ENCODE data around the gene PITRM1.

The PITRM1 gene

DNA sequence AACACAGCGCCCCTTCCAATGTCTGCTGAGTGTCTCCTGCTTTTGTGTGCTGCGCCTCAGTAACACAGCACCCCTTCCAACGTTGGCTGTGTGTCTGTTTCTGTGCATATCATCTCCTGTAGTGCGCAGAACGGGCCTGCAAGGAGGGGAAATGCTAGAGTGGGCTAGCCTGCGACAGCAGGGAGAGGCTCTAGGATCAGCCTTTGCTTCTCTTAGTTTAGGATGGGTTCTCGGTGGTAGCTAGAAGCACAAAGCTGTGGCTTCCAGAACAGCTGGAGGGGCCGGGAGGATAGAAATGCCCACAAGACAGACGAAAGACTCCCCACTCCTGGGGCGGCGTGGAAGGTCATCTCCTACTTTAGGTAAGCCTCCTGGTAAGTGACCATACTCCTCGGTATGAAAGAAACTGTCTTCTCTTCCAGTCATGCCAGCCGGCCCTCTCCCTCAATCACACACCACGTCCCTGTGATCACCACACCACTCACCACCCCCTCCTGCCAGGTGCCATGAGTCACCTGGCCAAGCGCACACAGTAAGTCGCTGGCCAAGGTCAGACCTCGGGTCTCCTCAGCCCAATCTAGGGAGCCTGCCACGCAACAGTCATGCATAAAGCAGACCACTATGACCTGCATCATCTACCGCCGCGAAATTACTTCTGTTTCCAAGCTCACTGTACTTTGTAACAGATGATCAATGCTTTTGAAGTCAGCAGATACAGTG lies 4.8 kb downstream of the PITRM1 start:
- in situ Hi-C loops (cut with HindIII; ENCODE audit: low sequenced_read_pairs), result no loop called here
- TF ChIP-seq, protein P1, sequence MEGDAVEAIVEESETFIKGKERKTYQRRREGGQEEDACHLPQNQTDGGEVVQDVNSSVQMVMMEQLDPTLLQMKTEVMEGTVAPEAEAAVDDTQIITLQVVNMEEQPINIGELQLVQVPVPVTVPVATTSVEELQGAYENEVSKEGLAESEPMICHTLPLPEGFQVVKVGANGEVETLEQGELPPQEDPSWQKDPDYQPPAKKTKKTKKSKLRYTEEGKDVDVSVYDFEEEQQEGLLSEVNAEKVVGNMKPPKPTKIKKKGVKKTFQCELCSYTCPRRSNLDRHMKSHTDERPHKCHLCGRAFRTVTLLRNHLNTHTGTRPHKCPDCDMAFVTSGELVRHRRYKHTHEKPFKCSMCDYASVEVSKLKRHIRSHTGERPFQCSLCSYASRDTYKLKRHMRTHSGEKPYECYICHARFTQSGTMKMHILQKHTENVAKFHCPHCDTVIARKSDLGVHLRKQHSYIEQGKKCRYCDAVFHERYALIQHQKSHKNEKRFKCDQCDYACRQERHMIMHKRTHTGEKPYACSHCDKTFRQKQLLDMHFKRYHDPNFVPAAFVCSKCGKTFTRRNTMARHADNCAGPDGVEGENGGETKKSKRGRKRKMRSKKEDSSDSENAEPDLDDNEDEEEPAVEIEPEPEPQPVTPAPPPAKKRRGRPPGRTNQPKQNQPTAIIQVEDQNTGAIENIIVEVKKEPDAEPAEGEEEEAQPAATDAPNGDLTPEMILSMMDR (IDR thresholded peaks at IDR 0.05; ENCODE audit: low read depth, low read length, missing control alignments), result no peak

DNA sequence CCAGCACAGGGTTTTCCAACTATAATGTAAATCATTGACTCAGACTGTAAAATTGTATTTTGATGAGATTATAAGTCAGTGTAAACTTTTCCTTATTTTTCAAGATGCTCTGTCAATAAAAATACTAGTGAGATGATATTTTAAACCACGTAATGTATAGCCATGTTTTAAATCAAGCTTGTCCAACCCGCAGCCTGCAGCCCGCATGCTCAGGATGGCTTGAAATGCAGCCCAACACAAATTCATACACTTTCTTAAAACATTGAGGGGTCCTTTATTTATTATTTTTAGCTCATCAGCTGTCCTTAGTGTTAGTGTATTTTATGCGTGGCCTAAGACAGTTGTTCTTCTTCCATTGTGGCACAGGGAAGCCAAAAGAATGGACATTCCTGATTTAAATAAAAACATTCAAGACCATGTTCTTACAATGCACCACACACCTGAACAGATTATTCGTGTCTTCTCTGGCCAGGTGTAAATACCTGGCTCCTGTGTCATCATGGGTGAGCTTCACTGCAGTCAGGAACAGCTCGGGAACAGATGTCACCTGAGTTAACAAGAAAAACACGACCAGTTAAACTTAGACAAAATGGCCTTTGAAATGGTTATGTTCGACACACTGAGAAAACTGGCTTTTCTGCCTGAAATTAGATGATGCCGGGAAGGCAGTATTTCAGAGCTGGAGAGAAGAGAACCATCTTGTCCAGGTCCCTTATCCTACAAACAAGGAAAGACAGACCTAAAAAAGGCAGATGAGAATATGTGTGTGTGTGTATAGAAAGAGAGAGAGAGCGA lies 5.9 kb downstream of the PITRM1 start:
- no peak for DNase-seq (ENCODE audit: low read depth)
- in situ Hi-C loops (cut with HindIII; ENCODE audit: low sequenced_read_pairs), result no loop called here

More for the DNA sequence above, 4.8 kb downstream of the PITRM1 start:
- no peak overlapping the region for H3K4me3 ChIP-seq (ENCODE audit: low read depth, low read length)
- no peak for DNase-seq (ENCODE audit: low read depth)

DNA sequence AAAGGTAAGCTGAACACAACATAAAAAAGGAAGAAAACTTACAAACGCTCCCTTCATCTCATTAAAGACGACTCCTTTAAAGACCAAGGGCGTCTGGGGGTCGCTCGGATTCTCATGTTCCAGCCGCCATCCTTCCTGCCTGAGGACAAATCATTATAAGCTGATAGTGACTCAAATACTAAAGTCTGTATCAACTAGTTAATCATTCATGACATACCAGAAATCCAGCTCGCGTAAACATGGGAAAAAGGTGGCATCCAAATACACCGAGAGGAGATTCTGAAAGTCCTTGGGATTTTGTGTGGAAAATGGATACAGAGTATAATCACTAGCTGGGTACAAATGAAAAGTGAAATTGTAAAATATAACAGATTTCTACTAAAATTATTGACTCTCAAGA lies 7.4 kb downstream of the PITRM1 start:
- no peak for DNase-seq (ENCODE audit: low read depth)
- TF ChIP-seq, protein P1 (IDR thresholded peaks at IDR 0.05; ENCODE audit: low read depth, low read length, missing control alignments), result no peak
- in situ Hi-C loops (cut with HindIII; ENCODE audit: low sequenced_read_pairs), result no loop called here
- no peak overlapping the region for H3K4me3 ChIP-seq (ENCODE audit: low read depth, low read length)

More for the DNA sequence above, 5.9 kb downstream of the PITRM1 start:
- H3K4me3 ChIP-seq (ENCODE audit: low read depth, low read length), result no peak overlapping the region
- TF ChIP-seq, protein P1 (IDR thresholded peaks at IDR 0.05; ENCODE audit: low read depth, low read length, missing control alignments), result no peak

DNA sequence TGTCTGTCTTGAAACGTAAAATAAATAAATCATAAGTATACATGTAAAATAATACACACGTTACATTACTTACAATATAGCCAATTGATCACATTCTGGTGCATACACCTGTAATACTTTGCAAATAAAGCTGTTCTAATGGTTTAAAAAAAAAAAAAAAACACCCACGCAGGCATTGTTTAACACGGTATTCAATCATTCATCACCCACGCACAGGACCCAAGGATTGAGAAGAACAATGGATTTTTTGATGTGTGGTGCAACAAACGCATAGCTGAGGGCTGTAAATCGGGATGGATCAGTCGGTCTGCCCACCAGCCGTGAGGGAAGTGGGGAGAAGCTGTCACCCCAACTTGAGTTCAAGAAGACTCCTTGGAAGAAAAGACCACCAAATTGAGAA lies 8.7 kb downstream of the PITRM1 start:
- TF ChIP-seq, protein P1 (IDR thresholded peaks at IDR 0.05; ENCODE audit: low read depth, low read length, missing control alignments), result no peak
- no peak for DNase-seq (ENCODE audit: low read depth)
- in situ Hi-C loops (cut with HindIII; ENCODE audit: low sequenced_read_pairs), result no loop called here
- H3K4me3 ChIP-seq (ENCODE audit: low read depth, low read length), result no peak overlapping the region

GRCh38 chr10:3162533-3162932 lies 10.0 kb downstream of the PITRM1 start:
- DNase-seq (ENCODE audit: low read depth), result no peak
- TF ChIP-seq, protein P1 (IDR thresholded peaks at IDR 0.05; ENCODE audit: low read depth, low read length, missing control alignments), result peak; percentile 16
- no peak overlapping the region for H3K4me3 ChIP-seq (ENCODE audit: low read depth, low read length)
- in situ Hi-C loops (cut with HindIII; ENCODE audit: low sequenced_read_pairs), result no loop called here

DNA sequence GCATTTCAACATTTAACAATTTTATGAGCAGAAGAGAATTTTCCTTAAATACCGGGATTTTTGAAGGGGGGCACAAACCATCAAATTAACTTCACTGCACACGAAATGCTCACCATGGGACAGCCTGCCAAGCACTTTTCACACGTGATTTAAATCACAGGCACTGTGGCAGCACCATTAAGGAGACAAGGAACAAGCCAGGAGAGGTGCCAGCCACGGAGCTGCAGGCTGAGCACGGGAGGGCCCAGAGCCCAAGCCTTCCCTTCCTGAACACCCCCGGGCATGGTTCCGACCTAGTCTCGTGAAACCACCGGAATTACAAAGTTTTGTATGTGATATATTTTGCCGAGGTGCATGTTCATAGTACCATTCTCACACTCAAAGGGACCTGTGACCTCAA lies 13.4 kb downstream of the PITRM1 start:
- H3K4me3 ChIP-seq (ENCODE audit: low read depth, low read length), result no peak overlapping the region
- no peak for DNase-seq (ENCODE audit: low read depth)
- TF ChIP-seq, protein P1 (IDR thresholded peaks at IDR 0.05; ENCODE audit: low read depth, low read length, missing control alignments), result no peak
- in situ Hi-C loops (cut with HindIII; ENCODE audit: low sequenced_read_pairs), result no loop called here

Measured in astrocyte of the cerebellum (primary cell).